GM12864 (cell line): ENCODE results near the gene SLAMF7.

Experiments used
- DNase-seq: peaks from one replicate; pipeline ENCODE4 v3.0.0-alpha.2; 2011; ENCODE audit warnings: low read depth
- H3K4me3 ChIP-seq: 2 replicates; pipeline ENCODE4 v1.5.1; 2011; ENCODE audit warnings: mild to moderate bottlenecking, low read depth, low read length, control low read depth
- TF ChIP-seq, protein P1 (sequence below): IDR thresholded peaks from 2 replicates; pipeline ENCODE4 v1.5.1; 2011; ENCODE audit warnings: low read depth, mild to moderate bottlenecking, moderate library complexity, low read length, control low read depth, inconsistent platforms; ENCODE audit errors: missing control alignments

Gene SLAMF7

DNA sequence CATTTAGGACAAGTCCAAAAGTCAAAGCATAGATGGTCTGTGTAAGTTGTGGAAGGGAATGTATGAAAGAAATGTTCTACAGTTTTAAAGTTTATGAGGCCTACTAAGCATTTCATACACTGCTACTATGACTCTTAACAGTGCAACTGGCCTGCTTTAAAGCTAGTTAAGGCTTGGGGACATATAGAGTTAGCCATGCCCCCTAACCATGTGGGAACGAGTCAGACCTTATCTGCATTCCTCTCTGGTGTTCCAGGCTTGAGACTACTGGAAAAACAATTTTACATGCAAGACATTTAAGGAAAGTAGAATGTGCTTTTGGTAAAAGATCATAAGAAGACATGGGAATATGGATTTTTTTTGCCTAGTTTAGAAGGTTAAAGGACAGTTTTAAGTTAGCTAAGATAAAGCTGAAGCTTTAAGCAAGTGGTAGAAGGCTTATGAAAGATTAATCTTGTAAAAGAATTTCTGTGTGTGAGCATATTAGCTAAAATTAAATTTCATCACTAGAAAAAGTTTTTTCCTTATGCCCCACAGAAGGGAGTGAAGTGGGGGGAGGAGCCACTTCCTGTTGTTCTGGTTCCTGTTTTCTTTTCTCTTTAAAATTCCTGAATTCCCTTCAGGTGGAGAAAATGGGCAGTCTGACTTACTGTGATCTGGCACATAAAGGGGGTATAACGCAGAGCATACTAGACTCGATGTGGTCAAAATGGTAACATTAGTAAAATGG, 18.5 kb upstream of the SLAMF7 start:
- no peak overlapping the region for H3K4me3 ChIP-seq
- DNase-seq: no peak
- TF ChIP-seq, protein P1, sequence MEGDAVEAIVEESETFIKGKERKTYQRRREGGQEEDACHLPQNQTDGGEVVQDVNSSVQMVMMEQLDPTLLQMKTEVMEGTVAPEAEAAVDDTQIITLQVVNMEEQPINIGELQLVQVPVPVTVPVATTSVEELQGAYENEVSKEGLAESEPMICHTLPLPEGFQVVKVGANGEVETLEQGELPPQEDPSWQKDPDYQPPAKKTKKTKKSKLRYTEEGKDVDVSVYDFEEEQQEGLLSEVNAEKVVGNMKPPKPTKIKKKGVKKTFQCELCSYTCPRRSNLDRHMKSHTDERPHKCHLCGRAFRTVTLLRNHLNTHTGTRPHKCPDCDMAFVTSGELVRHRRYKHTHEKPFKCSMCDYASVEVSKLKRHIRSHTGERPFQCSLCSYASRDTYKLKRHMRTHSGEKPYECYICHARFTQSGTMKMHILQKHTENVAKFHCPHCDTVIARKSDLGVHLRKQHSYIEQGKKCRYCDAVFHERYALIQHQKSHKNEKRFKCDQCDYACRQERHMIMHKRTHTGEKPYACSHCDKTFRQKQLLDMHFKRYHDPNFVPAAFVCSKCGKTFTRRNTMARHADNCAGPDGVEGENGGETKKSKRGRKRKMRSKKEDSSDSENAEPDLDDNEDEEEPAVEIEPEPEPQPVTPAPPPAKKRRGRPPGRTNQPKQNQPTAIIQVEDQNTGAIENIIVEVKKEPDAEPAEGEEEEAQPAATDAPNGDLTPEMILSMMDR: no peak

DNA sequence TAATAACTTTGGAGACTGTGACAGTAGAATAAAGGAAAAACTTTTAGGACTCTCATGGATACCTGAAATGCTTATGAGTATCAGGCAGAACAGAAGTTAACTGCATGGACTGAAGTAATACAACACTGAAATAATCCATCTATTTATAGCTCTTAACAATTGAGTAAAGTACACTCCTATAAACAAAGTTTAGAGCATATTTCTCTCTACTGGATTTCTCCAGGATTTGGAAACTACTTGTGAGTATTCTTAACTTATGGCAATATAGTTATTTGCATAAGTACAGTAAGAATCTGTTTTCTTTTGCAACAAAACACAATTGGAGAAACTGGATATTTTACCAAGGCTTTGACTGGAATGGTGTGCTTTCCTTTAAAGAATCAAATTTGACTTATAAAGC, 17.6 kb upstream of the SLAMF7 start:
- TF ChIP-seq, protein P1: no peak
- DNase-seq: no peak
- H3K4me3 ChIP-seq: no peak overlapping the region

DNA sequence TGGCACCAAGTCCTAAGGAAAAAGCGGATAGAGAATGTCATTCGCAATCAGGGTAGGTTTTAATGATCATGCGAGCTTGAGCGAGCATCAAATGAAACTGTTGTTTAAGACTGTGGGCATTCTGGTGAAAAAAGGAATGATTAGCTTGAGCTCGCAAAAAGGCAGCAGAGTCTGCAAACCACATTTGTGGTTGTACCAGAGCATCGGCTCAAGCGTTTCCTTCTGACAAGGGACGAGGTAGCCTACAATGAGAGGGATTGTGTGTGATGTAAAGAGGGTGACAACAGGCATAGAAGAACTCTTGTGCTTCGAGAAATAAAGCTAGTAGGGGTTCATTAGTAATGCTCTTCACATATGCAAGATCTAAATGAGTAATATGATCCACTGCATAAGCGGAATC, 16.3 kb upstream of the SLAMF7 start:
- H3K4me3 ChIP-seq: no peak overlapping the region
- TF ChIP-seq, protein P1: no peak
- no peak for DNase-seq

GRCh38 chr1:160723332-160723731, 15.7 kb upstream of the SLAMF7 start:
- H3K4me3 ChIP-seq: no peak overlapping the region
- DNase-seq: no peak
- TF ChIP-seq, protein P1: no peak

DNA sequence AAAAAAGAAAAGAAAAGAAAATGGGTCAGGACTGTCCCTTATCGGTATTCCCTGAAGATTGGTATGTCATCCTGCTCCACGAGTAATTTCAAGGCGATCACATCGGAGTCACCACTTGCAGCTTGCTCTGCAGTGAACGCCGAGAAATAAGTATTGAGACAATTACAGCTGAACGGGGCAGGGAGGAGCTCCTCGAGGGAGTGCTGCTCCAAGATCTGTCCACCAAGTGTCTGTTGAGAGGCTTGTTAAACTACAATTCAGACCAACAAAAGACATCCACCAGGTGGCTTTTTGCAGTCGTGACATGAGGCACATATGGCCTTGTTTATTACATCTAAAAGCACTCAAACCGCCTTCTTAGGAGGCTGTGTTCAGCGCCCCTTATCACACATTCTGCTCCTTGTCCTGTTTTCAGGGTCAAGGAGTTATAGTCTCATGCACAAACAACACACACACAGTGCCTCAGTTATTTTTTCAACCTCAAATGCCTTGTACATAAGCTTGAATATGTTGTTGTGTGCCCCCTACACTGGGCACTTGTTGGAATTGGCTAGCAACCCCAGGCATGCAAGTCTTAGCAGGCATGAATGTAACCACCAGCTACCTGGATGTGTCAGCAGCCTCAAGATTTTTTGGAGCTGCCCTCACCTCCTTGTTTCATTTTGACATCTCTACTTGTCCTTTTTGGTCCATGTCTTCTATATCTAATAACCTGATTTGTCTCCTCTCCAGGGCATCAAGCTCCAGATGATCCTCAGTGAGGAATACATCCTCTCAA, 14.4 kb upstream of the SLAMF7 start:
- no peak for DNase-seq

DNA sequence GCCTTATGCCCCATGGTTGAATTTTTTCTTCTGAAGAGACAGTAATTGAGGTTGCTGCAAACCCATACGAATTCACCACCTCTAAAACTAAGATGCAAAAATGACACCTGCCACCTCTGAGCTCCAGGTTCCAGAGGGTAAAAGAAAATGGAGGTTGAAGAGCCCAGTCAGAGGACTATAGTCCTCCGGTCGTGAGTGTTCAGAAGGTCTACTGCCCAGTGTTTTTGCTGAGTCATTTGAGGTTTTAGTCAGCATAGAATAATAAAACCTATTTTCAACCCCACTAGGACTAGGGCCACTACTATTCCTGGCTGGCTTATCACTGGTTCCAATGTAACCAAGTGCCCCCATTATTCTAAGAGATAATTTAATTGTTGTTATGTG, 12.9 kb upstream of the SLAMF7 start:
- DNase-seq: no peak
- no peak overlapping the region for H3K4me3 ChIP-seq
- TF ChIP-seq, protein P1: no peak

More for the DNA sequence above, 14.4 kb upstream of the SLAMF7 start:
- TF ChIP-seq, protein P1: peak; percentile 17
- no peak overlapping the region for H3K4me3 ChIP-seq
